Hepatocyte (in vitro differentiated cells): ENCODE measurements around the gene VWA5A.

Experiments used
- EZH2 ChIP-seq: fragments of 200-600 bp; sonication (generic); IDR thresholded peaks from 2 replicates; pipeline ENCODE4 v1.6.1; 2016; ENCODE audit warnings: antibody characterized with exemption, mild to moderate bottlenecking, borderline replicate concordance
- EZH2phosphoT487 ChIP-seq: fragments of 200-600 bp; sonication (generic); IDR thresholded peaks from one replicate; pipeline ENCODE4 v1.6.1; 2018; ENCODE audit warnings: antibody characterized with exemption, mild to moderate bottlenecking, low read depth, moderate library complexity; ENCODE audit not compliant: unreplicated experiment, severe bottlenecking
- TF ChIP-seq, protein P1 (sequence below): fragments of 200-600 bp; sonication (generic); IDR thresholded peaks from 2 replicates; pipeline ENCODE4 v1.5.1; 2016; ENCODE audit warnings: antibody characterized with exemption, mild to moderate bottlenecking; ENCODE audit not compliant: poor library complexity

DNA sequence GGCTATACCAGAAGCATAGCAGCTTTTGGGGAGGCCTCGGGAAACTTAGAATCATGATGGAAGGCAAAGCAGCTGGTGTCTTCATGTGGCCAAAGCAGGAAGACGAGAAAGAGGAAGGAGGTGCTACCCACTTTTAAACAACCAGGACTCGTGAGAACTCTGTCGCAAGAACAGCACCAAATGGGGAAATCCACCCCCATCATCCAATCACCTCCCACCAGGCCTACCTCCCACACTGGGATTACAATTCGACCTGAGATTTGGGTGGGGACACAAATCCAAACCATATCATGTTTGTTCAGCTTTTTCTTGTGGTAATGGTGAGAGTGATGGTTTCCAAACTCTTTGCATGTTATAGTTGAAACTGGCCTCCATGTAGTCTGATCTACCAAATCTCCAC, 35.4 kb downstream of the VWA5A start:
- TF ChIP-seq, protein P1, sequence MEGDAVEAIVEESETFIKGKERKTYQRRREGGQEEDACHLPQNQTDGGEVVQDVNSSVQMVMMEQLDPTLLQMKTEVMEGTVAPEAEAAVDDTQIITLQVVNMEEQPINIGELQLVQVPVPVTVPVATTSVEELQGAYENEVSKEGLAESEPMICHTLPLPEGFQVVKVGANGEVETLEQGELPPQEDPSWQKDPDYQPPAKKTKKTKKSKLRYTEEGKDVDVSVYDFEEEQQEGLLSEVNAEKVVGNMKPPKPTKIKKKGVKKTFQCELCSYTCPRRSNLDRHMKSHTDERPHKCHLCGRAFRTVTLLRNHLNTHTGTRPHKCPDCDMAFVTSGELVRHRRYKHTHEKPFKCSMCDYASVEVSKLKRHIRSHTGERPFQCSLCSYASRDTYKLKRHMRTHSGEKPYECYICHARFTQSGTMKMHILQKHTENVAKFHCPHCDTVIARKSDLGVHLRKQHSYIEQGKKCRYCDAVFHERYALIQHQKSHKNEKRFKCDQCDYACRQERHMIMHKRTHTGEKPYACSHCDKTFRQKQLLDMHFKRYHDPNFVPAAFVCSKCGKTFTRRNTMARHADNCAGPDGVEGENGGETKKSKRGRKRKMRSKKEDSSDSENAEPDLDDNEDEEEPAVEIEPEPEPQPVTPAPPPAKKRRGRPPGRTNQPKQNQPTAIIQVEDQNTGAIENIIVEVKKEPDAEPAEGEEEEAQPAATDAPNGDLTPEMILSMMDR, result no peak
- TF ChIP-seq EZH2 (no peak), EZH2phosphoT487 (no peak)
